Kidney capillary endothelial cell (primary cell): ENCODE results near the gene ASCC2.

ENCODE experiments used
- DNase-seq: peaks from one replicate; pipeline ENCODE4 v3.0.0-alpha.2; 2018; ENCODE audit warnings: low spot score

ASCC2 gene

DNA sequence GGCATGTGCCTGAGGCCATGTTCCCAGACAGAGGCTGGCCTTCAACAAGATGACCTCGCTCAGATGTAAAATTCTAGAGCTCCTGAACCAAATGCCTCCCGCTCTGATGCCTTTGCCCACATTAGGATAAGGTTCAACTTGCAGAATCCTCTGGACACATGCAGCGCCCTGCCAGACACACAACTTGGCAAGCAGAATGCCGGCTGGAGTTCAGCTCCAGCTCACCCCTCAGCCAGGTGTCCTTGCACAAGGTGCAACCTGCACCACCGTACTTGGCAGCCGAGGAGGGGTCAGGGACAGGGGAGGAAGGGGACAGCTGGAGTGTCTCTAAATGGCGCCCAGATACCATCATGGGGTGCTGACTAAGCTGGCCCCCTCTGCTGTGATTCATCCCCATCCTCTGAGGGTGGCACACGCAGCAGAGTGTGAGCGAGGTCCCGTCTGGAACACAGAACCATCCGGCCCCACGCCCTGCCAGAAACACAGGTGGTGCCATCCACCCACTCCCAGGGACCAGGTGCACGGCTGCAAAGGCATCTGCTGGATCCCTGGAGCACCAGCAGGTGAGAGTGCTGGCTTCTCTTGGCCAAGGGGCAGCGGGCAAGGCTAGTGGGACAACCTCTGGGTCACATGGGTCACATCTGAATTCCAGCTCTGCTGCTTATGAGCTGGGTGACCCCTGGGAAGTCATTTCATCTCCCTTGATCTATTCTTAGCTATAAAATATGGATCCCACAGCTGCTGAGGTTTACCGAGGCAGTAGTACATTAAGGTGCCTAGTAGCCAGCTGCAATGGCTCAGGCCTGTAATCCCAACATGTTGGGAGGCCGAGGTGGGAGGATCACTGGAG is 84.0 kb downstream of the ASCC2 start:
- no peak for DNase-seq

GRCh38 chr22:29751669-29752068 is 86.4 kb downstream of the ASCC2 start:
- no peak for DNase-seq

GRCh38 chr22:29750559-29751538 is 87.2 kb downstream of the ASCC2 start:
- no peak for DNase-seq

DNA sequence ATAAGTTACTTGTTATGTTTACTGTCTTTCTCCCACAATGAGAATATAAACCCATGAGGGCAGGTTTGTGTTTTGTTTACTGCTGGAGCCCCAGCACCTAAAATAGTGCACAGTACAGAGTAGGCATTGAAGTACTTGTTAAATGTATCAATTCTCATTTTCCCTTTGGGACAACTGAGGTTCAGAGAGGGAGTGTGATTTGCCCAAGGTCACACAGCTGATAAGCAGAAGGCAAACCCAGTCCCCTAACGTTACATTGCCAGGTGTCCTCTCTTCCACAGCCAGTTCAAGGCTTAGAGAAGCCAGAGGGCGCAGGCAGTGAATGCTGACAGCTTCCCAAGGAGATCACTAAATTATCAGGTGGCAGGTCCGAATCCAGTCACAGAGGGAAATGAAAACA is 88.0 kb downstream of the ASCC2 start:
- DNase-seq = no peak

- DNase-seq = no peak
These were observed 89.7 kb downstream of the ASCC2 start for GRCh38 chr22:29748248-29748893.

DNA sequence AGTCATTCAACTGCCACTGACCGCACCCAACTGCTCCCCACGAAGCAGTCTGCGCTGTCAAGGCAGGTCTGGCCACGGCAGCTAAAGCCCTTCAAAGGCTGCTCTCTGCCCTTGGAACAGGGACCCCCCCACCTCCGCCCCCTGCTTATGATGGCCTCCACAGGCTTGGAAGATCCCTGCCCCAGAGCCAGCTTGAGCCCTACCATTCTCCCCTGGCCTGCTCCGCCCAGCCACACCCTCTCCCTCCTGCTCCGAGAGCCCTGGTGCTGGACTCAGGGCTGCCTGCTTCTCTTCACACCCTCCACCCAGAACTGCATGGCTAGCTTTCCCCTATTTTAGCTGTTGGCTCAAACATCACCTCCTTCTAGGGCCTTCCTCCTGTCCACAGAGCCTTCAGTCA is 90.2 kb downstream of the ASCC2 start:
- no peak for DNase-seq

DNA sequence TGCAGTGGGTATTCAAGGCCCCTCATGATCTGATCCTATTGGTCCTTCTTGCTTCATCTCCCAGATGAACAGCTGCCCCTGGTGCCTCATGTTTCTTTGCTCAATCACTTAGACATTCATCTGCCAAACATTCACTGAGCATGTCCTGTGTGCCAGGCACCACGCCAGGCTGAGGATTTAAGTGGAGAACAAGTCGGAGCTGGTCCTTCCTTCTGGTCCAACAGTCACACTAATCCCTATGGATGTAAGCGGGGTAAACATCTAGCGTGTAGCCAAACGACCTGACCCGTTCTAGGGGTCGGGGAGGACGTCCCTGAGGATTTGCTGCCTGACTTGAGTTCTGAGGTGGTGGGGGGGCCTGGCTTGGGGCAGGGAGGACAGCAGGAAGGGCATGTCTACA is 93.2 kb downstream of the ASCC2 start:
- no peak for DNase-seq

DNA sequence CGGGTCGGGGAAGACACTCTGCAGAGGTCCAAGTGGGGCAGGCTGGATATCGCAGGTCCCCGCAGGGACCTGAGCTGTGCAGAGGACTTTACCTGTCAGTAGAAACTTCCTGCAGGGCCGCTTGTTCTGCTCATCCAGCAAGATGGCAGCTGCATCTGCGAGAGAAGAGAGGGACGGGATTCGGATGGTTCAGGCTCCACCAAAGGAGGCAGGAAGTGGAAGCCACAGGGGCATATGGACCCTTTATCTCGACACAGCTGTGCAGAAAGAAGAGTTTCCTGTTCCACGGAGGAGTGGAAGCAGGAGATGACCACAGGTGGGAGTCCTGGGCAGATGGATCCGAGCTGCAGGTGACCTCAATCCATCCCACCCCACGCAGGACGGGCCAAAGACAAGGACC is 95.7 kb downstream of the ASCC2 start:
- DNase-seq = no peak

DNA sequence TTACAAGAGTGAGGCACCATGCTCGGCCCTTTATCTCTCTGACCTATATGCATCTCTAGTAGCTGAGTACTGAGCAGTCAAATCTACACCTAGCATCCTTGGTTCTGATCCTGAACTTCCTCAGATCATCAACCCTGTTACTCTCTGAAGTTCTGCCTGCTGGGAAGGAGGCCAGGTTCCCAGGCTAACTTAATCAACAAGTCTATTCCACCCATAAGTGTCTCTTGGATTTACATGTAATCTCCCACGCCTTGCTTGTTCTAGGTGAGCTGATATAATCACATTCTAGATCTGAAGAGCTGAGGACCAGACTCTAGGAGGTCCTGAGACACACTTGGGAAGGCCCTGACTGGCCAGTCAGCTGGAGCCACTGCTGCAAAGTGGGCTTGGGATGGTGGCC is 96.1 kb downstream of the ASCC2 start:
- DNase-seq = no peak

- DNase-seq = no peak
These were observed 97.9 kb downstream of the ASCC2 start for GRCh38 chr22:29740216-29740615.

- DNase-seq = no peak
These were observed 98.7 kb downstream of the ASCC2 start for GRCh38 chr22:29739346-29739875.
